NCI-H128 (cell line): Measurements from ENCODE around the gene ZHX3.

Experiments used
- DNase-seq: peaks from one replicate; lab custom pipeline; 2025; ENCODE audit not compliant: unreplicated experiment; lab: John Stamatoyannopoulos, UW

ZHX3 gene

DNA sequence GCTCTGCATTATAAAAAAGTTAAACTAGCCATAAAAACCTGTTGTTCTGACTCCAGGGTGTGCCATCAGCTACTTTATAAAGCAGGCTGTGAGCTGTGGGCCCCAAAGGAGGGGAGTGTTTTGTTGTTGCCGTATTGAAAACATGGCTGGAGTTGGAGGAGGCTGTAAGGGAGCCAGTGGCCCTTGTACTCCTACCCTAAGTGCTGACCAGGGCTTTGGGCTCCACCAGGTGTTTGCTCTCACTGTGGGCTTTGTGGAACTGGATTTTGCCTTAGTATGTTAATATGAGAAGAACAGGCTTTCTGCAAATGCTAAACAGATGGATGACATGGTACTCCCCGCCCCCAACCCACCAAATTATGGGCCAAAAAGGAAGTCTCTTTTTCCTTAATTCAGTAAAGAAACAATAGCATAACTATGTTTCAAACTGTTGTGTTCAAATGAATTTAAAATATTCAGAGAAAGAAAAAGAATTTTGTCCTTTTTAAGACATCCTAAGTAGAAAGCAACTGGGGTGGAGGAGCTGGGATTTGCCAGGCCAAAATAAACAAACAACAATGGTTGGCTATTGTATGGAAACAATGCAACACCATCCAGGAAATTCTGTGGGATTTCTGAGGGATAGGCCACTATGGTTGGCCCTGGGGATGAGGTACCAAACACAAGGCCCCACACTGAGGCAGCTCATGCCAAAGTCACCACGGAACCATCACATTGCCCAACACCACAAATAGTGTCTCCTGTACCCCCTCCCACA is 116.9 kb downstream of the ZHX3 start:
- no peak for DNase-seq

DNA sequence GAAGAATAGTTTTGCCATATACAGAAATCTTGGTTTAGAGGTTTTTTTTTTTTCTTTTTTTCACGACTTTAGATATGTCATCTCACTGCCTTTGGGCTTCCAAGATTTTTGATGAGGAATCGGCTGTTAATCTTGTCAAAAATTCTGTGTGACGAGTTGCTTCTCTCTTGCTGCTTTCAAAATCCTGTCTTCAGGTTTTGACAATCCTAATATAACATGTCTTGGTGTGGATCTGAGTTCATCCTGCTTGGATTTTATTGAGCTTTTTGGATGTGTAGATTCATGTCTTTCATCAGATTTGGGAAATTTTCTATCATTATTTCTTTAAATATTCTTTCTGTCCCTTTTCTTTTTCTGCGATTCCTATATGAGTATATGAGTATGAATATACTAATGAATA is 119.1 kb downstream of the ZHX3 start:
- DNase-seq, result no peak

DNA sequence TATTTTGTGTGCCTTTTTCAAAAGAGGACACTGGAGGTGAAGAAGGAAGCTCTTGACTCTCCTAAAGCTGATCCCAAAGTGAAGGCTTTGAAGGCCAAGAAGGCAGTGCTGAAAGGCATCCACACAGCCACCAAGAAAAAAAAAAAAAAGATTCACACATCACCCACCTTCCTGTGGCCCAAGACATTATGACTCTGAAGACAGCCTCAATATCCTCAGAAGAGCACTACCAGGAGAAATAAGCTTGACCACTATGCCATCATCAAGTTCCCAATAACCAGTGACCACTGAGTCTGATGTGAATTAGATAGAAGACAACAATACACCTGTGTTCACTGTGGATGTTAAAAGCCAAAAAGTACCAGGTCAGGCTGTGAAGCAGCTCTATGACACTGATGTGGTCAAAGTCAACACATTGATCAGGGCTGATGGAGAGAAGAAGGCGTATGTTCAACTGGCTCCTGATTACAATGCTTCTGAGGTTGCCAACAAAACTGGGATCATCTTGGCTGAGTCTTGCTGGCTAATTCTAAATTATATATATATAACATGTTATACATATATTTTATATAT is 120.8 kb downstream of the ZHX3 start:
- no peak for DNase-seq

DNA sequence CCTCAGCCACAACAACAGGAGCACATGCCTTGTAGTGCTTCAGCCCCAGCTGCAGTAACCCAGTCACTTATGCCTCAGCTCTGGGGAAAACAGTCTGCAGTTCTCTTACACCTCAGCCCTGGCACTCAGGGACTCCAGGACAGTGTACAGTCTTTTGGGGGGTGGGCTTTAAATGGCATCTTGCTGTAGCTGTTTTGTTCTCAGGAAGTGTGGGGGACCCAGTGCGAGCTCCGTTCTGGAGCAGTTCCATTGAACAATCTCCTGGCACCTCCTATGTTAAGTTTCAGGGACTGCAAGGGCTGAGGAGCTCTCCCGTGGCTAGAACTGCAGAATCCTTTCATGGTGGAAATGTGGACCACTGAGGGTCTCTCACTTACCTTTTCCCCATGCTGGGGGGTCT is 125.0 kb downstream of the ZHX3 start:
- DNase-seq, result no peak

DNA sequence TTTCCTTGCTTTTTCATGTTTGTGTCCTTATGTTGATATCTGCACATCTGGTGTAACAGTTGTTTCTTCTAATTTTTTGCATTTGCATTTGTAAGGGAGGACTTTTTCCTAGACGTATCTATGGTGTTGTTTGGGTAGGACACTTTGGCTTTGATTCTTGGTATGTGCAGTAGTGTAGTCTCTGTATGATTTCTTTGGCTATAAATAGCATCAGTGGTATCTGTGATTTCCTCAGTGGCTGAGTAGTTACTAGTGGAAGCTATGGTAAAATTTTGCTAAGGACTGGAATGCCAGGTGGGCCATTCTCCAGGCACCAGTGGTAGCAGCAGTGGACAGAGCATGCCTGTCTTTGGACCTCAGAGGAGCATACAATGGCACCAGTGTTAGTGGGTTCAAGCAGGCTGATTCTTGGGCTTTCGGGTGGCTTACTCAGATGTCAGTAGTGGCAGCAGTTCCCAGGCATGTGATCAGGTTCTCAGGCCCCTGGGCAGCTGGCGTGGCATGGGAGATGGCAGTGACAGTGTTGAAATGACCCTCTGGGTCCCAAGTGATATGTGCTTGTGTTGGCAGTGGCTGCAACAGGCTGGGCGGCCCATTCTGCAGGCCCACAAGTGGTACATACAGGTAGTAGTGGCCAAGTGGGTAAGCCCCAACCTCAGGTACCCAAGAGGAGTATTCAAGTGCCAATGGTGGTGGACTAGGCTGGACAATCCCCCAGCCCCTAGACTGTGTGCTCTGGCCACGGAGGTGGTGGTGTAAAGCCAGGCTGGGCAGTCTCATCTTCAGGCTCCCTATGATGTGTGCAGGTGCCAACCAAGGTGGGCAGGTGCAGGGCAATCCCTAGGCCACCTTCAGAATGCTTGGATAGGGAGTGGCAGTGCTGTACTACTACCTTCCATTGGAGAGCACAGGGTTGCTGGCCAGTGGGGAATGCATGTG is 125.7 kb downstream of the ZHX3 start:
- no peak for DNase-seq

DNA sequence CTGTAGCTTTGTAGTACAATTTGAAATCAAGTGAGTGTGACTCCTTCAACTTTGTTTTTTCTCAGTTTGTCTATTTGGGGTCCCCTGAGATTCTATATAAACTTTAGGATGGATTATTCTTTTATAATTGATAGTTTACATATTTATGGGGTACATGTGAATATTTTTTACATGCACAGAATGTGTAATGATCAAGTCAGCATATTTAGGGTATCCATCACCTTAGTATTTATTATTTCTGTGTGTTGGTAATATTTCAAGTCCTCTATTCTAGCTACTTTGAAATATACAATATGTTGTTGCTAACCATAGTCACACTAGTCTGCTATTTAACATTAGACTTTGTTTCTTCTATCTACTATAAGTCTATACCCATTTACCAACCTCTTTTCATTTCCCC is 129.9 kb downstream of the ZHX3 start:
- no peak for DNase-seq

DNA sequence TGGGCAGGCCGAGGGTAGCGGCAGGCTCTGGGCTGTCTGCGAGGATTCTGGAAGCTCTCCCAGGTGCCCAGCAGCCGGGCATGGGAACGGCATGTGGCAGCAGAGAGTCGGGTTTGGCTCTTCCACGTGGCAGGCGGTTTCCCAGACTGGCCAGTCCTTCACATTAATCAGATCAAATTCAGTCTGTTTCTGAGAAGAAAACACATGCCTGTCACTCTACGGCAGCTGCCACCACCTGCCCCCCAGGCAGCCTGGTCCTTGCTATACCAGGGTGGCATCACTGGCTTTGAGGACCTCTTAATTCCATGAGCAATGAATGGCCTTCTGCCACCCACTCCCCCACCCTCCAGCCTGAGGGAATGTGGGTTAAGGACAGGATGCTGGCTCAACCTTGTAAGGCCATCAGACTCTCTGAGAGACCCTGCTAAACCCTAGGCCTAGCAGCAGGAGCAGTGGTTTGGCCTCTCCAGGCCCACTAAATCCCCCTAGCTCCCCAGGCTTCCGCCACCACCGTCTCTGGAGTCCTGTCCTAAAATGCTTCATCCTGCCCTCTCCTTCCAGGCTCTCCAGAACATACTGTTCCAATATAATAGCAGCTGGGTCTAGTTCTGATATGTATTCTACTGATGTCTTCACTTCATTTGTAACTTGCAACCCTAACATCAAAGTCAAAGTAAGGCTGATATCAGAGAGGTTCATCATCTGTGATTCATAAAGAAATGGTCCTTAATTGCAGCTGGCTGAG is 132.3 kb downstream of the ZHX3 start:
- DNase-seq, result no peak

DNA sequence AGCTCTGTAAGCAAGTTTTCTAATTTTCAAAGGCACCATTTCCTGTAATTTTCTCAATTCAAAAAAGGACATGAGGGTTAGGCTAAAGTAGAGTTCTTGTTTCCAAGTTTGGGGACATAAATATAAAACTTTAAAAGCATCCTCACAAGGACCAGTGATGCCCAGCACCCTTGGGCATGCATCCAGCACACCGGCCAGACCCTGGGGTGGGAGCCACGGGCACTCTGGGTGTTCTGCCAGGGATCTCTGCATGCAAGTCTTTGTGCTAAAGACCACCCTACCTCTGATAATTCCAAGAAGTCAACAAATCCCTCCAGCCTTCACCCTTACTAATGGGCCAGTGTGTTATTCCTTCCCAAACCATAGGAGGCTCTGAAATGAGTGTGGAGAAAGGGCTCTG is 133.7 kb downstream of the ZHX3 start:
- DNase-seq, result no peak

DNA sequence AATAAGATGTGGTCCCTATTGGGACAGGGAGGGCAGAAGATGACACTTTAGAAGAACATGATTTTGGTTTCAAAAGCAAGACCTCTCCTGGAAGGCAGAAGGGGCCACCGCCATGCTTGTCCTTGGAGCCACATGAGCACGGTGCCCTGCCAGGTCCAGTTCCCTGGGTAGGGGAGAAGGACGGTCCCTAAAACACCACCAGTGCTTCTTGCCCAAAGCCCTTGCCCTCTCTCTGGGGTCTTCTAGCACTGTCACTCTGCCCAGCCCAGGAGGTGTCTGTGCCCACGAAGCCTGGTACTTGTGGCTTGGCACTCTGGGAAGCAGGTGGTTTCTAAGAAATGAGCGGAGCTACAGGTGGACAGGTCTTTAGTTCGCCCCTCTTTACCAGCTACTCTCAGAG is 134.1 kb downstream of the ZHX3 start:
- no peak for DNase-seq

DNA sequence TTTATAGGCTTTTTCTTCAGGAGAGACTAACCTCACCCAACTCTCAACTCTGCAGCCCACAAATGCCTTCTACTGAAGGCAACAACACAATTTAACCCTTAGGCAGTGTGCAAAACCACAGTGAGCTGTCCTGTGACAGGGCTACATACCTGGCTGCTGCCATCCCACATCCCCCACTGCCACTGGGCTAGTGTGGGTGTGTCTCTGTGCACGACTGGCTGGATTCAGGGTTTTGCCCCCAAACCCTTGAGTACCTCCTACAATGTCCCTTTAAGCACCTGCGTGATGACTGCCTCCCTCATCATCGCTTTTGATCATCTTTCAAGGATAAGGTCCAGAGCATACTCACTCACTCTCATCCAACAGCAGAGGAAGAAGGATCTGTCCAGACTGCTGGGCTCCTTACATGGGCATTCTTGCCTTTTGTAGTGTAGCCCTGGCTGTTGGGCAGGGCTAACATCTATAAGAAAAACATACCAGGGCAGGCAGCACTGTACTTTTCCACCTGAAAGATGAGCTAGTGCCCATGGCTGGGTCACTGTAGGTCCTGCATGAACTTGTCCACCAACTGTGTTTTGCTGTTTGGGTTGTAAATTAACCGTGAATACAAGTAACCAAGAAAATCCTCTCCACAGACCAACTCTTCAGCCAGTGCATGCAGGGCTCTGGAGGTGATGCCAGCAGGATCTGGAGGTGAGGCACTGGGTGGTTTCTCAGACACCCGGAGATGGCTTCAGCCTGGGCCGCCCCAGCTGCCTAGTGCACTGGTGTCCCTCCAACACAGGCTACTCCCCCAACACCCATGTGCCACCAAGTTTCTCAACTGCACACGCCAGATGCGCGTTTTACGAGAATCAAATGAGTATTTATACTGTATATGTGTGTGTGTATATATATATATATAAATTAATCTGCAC is 135.0 kb downstream of the ZHX3 start:
- DNase-seq, result no peak

DNA sequence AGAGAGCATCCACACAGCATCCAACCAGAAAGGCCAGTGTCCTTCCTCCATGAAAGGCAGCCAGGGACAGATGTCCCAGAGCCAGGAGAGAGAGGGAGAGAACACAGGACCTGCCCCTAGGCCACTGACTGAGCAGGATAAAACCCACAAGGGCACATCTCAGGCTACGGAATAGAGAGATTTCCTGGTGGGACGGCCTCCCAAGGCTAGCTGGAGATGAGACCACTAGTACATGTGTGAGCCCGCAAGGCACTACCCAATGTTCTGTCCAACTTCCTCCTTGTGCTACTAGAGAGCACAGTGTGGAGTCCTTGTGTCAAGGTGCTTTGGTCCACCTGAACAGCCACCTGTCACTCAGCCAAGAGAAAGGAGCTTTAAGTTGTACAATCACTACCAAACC is 136.0 kb downstream of the ZHX3 start:
- DNase-seq, result no peak

DNA sequence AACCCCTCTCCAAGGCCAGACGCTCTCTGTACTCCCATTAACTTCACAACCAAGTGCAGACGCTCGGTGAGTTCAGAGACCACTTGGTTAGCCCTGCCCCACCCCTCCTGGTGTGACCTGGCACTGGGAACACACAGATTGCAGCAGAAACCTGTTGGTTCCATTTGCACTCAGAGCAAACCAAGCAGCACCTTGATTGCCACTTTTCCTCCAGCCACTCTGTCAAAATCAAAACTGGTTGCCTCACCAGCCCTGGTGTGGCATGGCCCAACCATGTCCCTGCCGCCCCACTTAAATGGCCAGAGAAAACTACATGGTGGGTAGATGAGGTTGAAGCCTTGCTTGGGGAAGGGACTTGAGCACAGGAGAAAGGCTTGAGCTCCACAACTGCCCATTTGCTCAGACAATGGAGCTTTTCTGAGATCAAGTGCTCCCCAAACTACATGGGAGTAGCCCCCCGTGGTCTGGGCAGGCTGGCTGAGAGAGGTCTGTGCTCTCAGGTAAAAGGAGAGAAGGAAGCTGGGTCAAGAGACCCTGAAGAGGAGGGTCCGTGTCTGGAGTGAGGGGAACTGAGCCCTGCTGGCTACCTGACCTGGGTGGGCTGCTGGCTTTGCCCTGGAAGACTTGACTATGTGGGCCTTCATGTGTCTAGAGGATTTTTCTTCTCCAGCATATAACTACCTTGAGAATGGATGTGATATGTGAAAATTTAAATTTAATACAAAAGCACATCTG is 136.8 kb downstream of the ZHX3 start:
- DNase-seq, result no peak

DNA sequence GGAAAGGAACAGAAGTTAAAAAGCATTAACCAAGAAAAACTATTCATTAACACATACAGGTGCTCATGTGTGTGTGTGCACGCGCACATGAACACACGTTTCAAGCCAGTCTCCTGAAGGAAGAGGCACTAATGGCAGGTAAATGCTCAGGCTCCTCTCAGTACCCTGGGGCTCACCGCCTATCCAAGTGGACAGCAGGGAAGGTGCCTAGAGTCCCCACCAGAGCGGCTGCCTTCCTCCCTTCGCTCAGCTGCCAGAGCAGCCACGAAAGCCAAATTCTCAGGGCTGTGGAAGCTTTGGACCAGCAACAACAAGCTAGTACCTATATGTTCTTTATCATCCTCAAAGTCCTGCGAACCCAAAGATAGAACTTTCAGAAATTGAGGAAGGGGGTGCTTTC is 137.6 kb downstream of the ZHX3 start:
- no peak for DNase-seq

DNA sequence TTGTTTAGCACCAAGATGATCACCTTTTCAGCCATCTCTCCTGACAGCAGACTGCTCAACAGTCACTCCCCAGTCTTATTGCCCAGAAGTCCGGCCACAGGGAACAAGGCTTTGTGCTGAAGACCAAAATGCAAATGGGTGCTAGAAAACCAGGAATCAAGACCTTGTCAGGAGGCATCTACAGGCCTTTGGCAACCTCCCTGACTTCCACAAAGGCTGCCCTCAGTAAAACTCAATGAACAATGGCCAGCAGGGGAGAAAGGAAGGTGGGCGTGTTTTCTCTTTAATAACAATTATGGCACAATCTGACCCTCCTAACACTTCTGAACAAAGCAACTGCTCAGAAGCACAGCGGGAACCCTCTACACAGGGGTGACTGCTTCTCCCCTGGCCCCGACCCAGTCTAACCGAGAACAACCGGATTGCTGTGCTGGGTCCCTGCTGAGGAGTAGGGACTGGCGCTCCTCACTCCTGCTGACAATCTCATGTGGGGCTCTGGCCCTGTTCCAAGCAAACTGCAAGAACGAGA is 138.6 kb downstream of the ZHX3 start:
- DNase-seq, result peak; percentile 7

DNA sequence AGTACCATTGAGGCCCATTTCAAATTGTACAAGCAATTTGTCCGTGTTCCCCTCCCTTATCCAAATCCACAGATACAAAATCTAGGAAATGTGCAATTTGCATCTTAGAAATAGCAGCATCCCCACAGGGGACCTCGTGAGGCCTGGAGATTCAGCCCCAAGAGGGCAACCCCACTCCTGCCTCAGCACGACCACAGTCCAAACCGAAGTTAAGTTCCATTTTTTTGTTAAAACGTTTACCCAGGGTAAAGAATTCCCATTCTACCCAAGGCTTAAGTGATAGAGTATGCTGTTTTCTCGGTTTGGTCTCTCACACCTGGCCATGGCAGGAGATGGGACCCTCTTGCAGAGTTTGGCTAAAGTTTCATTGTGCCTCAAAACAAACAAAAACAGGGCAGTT is 139.0 kb downstream of the ZHX3 start:
- no peak for DNase-seq

DNA sequence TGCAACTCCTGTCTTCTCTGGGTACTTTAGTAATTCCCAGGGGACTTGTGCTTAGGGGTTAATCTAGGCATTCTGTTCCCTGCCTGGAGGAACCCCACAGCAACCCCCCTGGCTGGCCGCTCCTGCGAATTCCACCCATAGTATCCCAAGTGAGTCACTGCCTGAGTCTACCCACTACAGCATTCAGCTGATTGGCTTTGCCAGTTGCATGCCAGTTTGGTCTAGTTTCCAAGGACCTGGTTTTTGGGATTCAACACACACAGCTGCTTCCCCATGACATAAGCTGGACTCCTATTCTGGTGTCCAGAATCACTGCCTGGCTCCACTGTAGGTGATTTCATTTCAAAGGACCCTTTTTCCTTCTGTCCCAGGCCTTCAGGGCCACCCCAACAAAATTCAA is 139.9 kb downstream of the ZHX3 start:
- no peak for DNase-seq

DNA sequence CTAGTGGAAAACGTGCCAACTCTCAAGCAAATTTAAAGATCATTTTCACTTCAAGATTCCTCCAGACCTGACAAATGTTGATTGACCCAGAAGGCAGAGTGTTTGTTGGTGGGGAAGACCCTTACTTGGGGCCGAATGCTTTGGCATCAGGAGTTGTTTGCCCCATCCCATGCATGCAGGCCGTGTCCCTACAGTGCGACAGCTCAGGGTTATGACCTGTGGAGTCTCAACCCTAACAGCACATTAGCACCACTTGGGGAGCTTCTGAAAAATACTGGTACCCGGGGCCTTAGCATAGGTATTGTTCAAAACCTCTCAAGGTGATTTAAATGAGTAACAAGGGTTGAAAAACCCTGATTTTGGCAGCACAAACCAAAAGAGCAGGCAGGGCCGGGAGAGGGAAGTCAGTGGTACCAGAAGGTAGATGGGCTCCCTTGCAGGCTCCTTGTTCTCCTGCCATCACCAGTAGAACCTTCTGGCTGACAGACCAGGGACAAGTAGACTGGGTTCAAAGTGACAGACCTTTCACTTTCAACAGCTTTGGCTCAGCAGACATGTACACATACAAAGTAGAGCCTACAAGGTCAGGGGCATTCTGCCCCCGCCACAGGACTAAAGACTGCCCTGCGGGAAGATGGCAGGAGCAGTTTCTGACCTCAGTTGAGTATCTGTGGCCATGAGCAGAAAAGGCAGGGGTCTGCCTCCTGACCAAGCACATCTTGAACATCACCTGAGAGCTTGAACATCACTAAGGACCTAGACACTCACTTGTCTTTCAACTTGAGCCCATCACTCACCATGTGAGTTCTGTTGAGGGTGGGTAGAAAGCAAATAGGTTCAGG is 140.6 kb downstream of the ZHX3 start:
- no peak for DNase-seq

DNA sequence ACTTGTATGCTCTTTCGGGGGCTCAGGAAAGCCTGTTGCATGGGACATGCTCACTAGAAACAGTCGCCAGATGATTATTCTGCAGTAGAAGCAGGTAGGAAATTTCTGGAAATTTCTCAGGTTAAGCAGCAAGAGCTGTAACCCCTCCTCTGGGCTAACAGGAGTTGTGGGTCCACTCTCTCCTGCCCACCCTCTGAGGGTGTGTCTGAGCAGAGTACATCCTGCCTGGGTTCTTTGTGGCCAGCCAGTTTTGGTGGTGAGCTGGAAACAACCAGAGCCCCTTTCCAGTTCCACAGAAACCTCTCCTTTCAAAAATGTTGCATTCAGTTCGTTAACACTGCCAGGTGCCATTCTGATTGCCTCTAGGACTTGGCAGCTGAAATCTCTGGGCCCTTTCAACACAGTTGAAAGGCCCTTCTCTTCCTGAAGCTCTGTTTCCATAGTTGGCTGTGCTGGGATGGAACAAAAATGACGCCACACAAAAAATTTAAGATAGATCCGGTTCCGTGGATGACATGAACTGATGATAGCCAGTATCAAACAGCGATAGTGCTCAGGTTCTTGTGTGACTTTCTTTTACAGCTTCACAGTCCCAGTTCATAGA is 141.7 kb downstream of the ZHX3 start:
- DNase-seq, result no peak
